Measurements from ENCODE around the gene C1orf167. TPM values are rescaled to one million over a fixed set of nuclear protein-coding genes. Genes with fewer than 3 reads are reported as not detected.

Gene C1orf167
- total and polyA plus RNA-seq, 2 experiments from 2014 or later: 0.44 to 1.4 TPM

DNA sequence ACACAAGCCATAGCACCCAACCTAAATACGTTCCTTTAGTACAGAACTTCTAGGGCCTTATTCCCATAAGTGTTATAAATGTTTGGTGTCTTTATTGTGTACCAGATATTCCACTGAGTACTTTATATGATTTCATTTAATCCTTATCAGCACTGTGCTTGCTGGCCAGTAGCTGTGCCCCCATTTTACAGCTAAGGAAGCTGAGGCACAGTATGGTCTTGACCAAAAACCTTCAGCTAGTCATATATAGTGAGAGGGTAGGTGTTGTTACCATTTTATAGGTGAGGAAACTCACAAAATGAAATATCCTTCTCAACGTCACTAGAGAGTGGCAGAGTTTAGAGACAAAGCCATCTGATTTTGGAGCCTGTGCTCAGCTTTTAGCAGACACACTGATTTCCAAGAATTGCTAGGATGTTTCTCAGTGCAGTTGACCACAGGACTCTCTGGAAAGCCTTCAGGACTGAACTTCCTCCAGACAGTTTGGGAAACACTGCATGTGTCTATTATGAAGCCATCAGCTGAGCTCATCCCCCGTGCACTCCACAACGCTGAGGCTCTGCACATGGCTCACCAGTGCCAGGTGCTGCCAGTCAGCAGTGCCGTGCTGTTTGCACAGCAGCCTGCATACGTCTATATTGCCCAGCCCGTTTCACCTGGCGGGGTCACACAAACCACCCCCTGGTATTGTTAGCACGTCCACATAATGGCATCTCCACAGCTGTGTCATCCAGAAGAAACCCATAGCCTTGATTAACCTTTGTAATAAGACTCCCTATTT is 70.1 kb downstream of the C1orf167 start:
- no peak overlapping the region for H3K27ac ChIP-seq
- no peaks in the 10 kb centered on the region for H3K9me3 ChIP-seq (ENCODE audit: low read depth)
- TF ChIP-seq, protein P1, sequence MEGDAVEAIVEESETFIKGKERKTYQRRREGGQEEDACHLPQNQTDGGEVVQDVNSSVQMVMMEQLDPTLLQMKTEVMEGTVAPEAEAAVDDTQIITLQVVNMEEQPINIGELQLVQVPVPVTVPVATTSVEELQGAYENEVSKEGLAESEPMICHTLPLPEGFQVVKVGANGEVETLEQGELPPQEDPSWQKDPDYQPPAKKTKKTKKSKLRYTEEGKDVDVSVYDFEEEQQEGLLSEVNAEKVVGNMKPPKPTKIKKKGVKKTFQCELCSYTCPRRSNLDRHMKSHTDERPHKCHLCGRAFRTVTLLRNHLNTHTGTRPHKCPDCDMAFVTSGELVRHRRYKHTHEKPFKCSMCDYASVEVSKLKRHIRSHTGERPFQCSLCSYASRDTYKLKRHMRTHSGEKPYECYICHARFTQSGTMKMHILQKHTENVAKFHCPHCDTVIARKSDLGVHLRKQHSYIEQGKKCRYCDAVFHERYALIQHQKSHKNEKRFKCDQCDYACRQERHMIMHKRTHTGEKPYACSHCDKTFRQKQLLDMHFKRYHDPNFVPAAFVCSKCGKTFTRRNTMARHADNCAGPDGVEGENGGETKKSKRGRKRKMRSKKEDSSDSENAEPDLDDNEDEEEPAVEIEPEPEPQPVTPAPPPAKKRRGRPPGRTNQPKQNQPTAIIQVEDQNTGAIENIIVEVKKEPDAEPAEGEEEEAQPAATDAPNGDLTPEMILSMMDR (IDR thresholded peaks at IDR 0.05; ENCODE audit: low read depth, low read length): no peak
- no peaks in the 10 kb centered on the region for H3K27me3 ChIP-seq
- H3K36me3 ChIP-seq: peaks cover 63% of the 10 kb centered on the region
- no peak for DNase-seq (ENCODE audit: low read depth in 1 of 2, low spot score in 1 of 2)
- no peaks in the 10 kb centered on the region for H3K4me1 ChIP-seq (ENCODE audit: low read depth)
- no peak overlapping the region for H3K4me3 ChIP-seq

DNA sequence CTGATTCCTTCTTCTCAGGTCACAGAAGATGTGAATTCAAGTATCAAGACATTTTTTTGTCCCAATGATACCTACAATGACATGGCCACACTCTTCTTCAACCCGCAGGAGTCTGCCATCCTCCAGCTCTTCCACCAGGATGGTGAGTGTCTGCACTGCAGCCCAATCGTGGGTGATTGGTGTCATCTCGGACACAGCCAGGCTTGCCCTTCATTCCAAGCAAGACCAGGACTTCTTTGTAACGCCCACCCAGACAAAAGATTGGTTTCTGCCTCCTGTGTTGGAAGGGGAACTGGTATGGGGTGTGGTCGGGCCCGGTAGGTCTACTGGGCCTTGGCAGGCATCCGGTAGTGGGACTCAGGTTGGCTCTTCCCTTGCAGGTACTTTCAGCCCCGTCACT is 71.5 kb downstream of the C1orf167 start:
- Histone ChIP-seq H3K9me3 (ENCODE audit: low read depth) (no peaks in the 10 kb centered on the region), H3K27ac (no peak overlapping the region), H3K36me3 (peaks cover 71% of the 10 kb centered on the region), H3K4me3 (no peak overlapping the region), H3K27me3 (no peaks in the 10 kb centered on the region), H3K4me1 (ENCODE audit: low read depth) (no peaks in the 10 kb centered on the region)
- no peak for DNase-seq (ENCODE audit: low read depth in 1 of 2, low spot score in 1 of 2)
- TF ChIP-seq, protein P1 (IDR thresholded peaks at IDR 0.05; ENCODE audit: low read depth, low read length): no peak

DNA sequence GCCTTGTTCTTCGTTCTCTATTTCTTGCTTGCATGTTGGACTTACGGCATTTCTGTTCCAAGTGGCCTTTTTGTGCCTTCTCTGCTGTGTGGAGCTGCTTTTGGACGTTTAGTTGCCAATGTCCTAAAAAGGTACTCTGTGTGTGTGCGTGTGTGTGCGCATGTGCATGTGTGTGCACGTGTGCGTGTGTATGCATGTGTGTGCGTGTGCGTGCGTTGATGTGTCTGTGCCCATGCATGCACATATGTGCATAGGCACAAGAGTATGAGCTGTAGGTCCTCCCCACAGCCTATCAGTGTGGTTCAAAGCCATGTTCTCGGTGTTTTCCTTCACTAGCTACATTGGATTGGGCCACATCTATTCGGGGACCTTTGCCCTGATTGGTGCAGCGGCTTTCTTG is 71.9 kb downstream of the C1orf167 start:
- H3K36me3 ChIP-seq: peaks cover 67% of the 10 kb centered on the region
- H3K9me3 ChIP-seq (ENCODE audit: low read depth): no peaks in the 10 kb centered on the region
- no peak overlapping the region for H3K27ac ChIP-seq
- TF ChIP-seq, protein P1 (IDR thresholded peaks at IDR 0.05; ENCODE audit: low read depth, low read length): no peak
- no peaks in the 10 kb centered on the region for H3K4me1 ChIP-seq (ENCODE audit: low read depth)
- DNase-seq (ENCODE audit: low read depth in 1 of 2, low spot score in 1 of 2): no peak
- H3K27me3 ChIP-seq: no peaks in the 10 kb centered on the region
- H3K4me3 ChIP-seq: no peak overlapping the region

DNA sequence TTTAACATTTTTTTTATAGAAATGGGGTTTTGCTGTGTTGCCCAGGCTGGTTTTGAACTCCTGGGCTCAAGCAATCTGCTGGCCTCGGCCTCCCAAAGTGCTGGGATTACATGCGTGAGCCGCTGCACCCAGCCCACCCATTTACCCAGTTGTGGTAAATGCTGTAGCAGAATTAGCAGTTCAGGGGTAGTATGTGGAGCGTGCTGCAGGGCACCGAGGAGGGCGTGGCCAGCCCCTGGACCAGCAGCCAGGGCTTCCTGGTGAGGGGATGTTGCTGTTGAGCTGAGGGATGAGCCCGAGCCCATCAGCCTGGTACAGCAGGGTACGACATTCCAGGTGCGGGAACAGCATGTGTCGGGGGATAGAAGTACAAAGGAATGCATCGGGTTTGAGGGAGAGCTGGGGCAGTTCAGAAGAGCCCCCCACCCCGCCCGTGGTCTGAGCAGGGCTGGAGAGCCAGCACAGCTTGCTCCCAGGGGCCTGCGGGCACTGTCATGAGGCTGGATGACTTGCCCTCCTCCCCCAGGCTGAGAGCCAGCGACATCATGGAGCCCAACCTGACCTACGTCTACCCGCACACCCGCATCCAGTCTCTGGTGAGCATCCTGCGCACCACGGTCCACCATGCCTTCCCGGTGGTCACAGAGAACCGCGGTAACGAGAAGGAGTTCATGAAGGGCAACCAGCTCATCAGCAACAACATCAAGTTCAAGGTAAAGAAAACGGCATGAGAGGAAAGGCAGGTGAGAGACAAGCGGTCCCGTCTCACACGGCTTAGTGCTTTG is 73.6 kb downstream of the C1orf167 start:
- no peaks in the 10 kb centered on the region for H3K9me3 ChIP-seq (ENCODE audit: low read depth)
- H3K4me1 ChIP-seq (ENCODE audit: low read depth): no peaks in the 10 kb centered on the region
- no peaks in the 10 kb centered on the region for H3K27me3 ChIP-seq
- no peak overlapping the region for H3K4me3 ChIP-seq
- DNase-seq (ENCODE audit: low read depth in 1 of 2, low spot score in 1 of 2): no peak
- H3K36me3 ChIP-seq: peaks cover 75% of the 10 kb centered on the region
- TF ChIP-seq, protein P1 (IDR thresholded peaks at IDR 0.05; ENCODE audit: low read depth, low read length): no peak
- H3K27ac ChIP-seq: no peak overlapping the region

DNA sequence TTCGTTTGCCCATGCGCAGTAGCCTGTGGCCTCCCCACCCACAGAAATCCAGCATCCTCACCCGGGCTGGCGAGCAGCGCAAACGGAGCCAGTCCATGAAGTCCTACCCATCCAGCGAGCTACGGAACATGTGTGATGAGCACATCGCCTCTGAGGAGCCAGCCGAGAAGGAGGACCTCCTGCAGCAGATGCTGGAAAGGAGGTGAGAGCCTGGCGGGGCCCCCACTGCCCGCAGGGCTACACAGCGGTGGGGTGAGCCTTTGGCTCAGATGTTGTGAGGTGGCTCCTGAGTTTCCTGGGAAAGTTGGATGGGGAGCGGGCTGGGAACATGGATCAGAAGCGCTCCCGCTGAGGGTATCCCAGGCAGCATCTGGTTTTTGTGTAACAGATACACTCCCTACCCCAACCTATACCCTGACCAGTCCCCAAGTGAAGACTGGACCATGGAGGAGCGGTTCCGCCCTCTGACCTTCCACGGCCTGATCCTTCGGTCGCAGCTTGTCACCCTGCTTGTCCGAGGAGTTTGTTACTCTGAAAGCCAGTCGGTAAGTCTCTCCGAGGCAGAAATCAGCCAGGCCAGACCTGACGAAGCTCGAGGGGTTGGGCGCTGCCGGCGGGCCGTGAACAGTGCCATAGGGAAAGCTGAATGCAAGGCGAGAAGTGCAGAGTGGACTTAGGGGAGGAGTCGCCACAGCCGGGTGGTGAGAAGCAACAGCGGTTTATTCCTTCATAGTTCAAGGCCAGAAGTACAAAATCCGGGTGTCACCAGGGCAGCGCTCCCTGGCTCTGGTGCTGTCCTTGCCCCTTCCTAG is 75.2 kb downstream of the C1orf167 start:
- no peak for DNase-seq (ENCODE audit: low read depth in 1 of 2, low spot score in 1 of 2)

More for the DNA sequence above, 75.2 kb downstream of the C1orf167 start:
- Histone ChIP-seq H3K36me3 (peaks cover 76% of the 10 kb centered on the region), H3K27me3 (no peaks in the 10 kb centered on the region), H3K9me3 (ENCODE audit: low read depth) (no peaks in the 10 kb centered on the region), H3K27ac (no peak overlapping the region), H3K4me3 (no peak overlapping the region), H3K4me1 (ENCODE audit: low read depth) (no peaks in the 10 kb centered on the region)
- TF ChIP-seq, protein P1 (IDR thresholded peaks at IDR 0.05; ENCODE audit: low read depth, low read length): no peak

All from cardiac muscle cell (in vitro differentiated cells and primary cell).